22Rv1 (cell line): ENCODE results near the gene ELMO3.

Experiments
- CTCF ChIP-seq: fragments of 450-650 bp; IDR thresholded peaks from 2 replicates; pipeline ENCODE4 v1.5.1; 2017; ENCODE audit warnings: mild to moderate bottlenecking
- ZFX ChIP-seq: fragments of 450-650 bp; IDR thresholded peaks from 2 replicates; pipeline ENCODE4 v1.6.1; 2017; ENCODE audit warnings: antibody characterized with exemption, borderline replicate concordance

GRCh38 chr16:67182288-67182687 lies 16.6 kb upstream of the ELMO3 start:
- no peak for TF ChIP-seq CTCF
- TF ChIP-seq ZFX, result no peak
